Measurements from ENCODE around the gene ADAMTSL1. TPM values are rescaled to one million over a fixed set of nuclear protein-coding genes. Genes with fewer than 3 reads are reported as not detected.

The ADAMTSL1 gene
- total and polyA plus RNA-seq, 9 donors = 1.2 to 20.0 (median 6.1) TPM

DNA sequence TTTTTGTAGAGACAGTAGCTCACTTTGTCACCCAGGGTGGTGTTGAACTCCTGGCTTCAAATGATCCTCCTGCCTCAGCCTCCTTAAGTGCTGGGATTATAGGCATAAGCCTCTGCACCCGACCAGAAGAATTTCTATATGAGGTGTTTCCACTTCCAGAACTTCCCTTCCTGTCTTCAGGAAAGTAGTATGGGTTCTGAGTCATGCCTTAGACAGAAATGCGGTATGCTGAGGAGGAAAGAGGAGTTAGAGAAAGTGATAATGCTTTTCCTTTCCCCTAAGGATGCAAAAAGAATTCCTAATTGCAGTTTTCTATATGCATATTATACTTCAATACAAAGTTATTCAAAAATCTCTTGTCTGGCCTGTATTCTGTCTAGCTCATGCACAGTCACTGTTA lies 16.4 kb upstream of the ADAMTSL1 start:
- no peak for DNase-seq
- H3K9me3 ChIP-seq = no peaks in the 10 kb centered on the region
- H3K4me1 ChIP-seq (ENCODE audit: insufficient read depth) = no peaks in the 10 kb centered on the region
- intact Hi-C loops (cut with DNase I) = no loop called here
- 88 to 92% (median 88%) methylated on average over 2 of the region's 2 CpGs for WGBS, 3 donors
- H3K27ac ChIP-seq = no peak overlapping the region
- H3K27me3 ChIP-seq = no peaks in the 10 kb centered on the region
- H3K36me3 ChIP-seq = no peaks in the 10 kb centered on the region
- H3K4me3 ChIP-seq = no peak overlapping the region
- TF ChIP-seq, protein P1, sequence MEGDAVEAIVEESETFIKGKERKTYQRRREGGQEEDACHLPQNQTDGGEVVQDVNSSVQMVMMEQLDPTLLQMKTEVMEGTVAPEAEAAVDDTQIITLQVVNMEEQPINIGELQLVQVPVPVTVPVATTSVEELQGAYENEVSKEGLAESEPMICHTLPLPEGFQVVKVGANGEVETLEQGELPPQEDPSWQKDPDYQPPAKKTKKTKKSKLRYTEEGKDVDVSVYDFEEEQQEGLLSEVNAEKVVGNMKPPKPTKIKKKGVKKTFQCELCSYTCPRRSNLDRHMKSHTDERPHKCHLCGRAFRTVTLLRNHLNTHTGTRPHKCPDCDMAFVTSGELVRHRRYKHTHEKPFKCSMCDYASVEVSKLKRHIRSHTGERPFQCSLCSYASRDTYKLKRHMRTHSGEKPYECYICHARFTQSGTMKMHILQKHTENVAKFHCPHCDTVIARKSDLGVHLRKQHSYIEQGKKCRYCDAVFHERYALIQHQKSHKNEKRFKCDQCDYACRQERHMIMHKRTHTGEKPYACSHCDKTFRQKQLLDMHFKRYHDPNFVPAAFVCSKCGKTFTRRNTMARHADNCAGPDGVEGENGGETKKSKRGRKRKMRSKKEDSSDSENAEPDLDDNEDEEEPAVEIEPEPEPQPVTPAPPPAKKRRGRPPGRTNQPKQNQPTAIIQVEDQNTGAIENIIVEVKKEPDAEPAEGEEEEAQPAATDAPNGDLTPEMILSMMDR (IDR thresholded peaks at IDR 0.05) = no peak
- TF ChIP-seq POLR2A (IDR thresholded peaks at IDR 0.05) (no peak), EP300 (IDR thresholded peaks at IDR 0.05) (no peak)

DNA sequence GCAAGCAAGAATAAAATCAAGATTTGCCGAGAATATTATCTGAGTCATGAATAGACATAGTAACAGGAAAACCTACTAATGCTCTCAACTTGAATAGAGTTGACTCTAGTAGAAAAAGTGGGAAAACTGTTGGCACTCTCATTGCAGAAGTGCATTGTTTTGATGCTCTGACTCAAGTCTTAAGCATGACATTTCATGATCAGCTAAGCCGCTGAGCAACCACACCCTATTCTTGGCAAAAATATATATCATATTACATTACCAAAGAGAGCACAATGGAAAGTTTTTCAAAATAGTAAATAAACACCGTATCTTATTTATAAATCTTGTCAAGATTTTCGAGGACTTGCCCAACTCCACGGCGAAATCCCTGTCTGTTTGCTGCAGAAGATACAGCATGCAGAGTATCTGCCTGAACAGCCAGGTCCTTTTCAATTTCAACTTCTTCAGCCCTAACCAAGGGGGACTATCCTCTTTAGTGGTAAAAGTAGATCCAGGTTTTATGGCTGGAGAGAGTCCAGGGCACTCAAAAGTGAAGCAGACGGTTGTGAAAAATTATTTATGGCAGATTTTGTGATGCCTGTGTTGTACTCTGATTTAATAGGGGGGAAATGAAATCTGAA lies 13.9 kb upstream of the ADAMTSL1 start:
- H3K4me1 ChIP-seq (ENCODE audit: insufficient read depth) = no peaks in the 10 kb centered on the region
- no peaks in the 10 kb centered on the region for H3K27me3 ChIP-seq
- 78 to 87% (median 87%) methylated on average over 7 of the region's 7 CpGs for WGBS, 3 donors
- intact Hi-C loops (cut with DNase I) = no loop called here
- no peak for DNase-seq
- no peak overlapping the region for H3K4me3 ChIP-seq
- no peaks in the 10 kb centered on the region for H3K36me3 ChIP-seq
- H3K27ac ChIP-seq = no peak overlapping the region
- no peaks in the 10 kb centered on the region for H3K9me3 ChIP-seq
- no peak for TF ChIP-seq EP300 (IDR thresholded peaks at IDR 0.05)
- no peak for TF ChIP-seq POLR2A (IDR thresholded peaks at IDR 0.05)
- TF ChIP-seq, protein P1 (IDR thresholded peaks at IDR 0.05) = no peak

DNA sequence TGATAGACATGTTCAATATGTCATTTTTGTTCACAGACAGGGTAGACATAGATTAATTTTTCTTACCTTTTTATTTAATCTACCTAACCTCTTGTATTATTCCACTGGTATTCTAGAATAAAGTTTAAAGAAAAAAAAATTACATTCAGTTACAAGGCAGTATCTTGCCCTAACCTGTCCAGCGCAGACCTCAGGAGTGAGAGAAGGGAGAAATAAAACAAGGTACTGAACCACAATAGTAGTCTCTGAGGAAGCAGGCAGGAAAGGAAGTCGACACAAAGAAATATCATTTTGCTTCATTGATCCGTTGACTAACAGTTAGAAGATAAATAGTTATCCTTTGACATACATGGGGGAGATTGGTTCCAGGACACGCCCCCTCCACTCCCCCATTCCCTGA lies 12.5 kb upstream of the ADAMTSL1 start:
- no peak overlapping the region for H3K27ac ChIP-seq

DNA sequence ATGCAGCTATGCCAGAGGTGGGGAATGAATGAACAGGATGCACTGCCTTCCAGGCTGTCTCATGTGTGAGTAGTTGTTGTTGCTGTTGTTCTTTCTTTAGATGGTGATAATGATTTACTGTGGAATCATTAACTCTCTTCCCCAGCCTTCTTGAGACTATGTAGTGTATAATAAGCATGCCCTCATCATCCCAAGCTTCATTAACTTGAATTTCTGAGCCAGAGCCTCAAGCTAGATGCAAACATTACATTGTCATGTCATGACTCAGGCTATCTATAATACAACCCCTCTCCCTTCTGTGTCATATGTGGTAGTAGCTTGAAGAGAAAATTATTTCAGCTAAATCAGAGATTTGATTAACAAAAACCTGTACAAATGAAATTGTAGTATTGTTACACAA lies 10.0 kb upstream of the ADAMTSL1 start:
- Histone ChIP-seq H3K4me1 (ENCODE audit: insufficient read depth) (no peaks in the 10 kb centered on the region), H3K4me3 (no peak overlapping the region), H3K36me3 (no peaks in the 10 kb centered on the region), H3K27me3 (peaks cover 5% of the 10 kb centered on the region), H3K9me3 (no peaks in the 10 kb centered on the region), H3K27ac (no peak overlapping the region)
- intact Hi-C loops (cut with DNase I) = no loop called here
- no peak for DNase-seq
- no peak for TF ChIP-seq POLR2A (IDR thresholded peaks at IDR 0.05)
- no peak for TF ChIP-seq EP300 (IDR thresholded peaks at IDR 0.05)
- TF ChIP-seq, protein P1 (IDR thresholded peaks at IDR 0.05) = no peak

More for the DNA sequence above, 12.5 kb upstream of the ADAMTSL1 start:
- intact Hi-C loops (cut with DNase I) = no loop called here
- Histone ChIP-seq H3K36me3 (no peaks in the 10 kb centered on the region), H3K4me3 (no peak overlapping the region), H3K9me3 (no peaks in the 10 kb centered on the region), H3K27me3 (peaks cover 2% of the 10 kb centered on the region), H3K4me1 (ENCODE audit: insufficient read depth) (no peaks in the 10 kb centered on the region)
- DNase-seq = no peak
- 73 to 82% (median 76%) methylated on average over 4 of the region's 4 CpGs for WGBS, 3 donors
- TF ChIP-seq POLR2A (IDR thresholded peaks at IDR 0.05) (no peak), EP300 (IDR thresholded peaks at IDR 0.05) (no peak)
- TF ChIP-seq, protein P1 (IDR thresholded peaks at IDR 0.05) = no peak
